ENCODE results near the gene SLC5A11.

- TF ChIP-seq, protein P1, sequence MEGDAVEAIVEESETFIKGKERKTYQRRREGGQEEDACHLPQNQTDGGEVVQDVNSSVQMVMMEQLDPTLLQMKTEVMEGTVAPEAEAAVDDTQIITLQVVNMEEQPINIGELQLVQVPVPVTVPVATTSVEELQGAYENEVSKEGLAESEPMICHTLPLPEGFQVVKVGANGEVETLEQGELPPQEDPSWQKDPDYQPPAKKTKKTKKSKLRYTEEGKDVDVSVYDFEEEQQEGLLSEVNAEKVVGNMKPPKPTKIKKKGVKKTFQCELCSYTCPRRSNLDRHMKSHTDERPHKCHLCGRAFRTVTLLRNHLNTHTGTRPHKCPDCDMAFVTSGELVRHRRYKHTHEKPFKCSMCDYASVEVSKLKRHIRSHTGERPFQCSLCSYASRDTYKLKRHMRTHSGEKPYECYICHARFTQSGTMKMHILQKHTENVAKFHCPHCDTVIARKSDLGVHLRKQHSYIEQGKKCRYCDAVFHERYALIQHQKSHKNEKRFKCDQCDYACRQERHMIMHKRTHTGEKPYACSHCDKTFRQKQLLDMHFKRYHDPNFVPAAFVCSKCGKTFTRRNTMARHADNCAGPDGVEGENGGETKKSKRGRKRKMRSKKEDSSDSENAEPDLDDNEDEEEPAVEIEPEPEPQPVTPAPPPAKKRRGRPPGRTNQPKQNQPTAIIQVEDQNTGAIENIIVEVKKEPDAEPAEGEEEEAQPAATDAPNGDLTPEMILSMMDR (IDR thresholded peaks at IDR 0.05; ENCODE audit: insufficient read depth, low read depth, low read length), result no peak
- TF ChIP-seq EZH2 (IDR thresholded peaks at IDR 0.05; ENCODE audit: insufficient read depth, low read length), result no peak
Measured at GRCh38 chr16:24920568-24920967, 74.8 kb downstream of the SLC5A11 start.
